ENCODE data around the gene RBFOX2.
"Not testable (repeated sequence)": the region's sequence is repeated elsewhere in the genome, so short reads cannot be mapped to it uniquely, and the experiment has no call there.

RBFOX2 gene

GRCh38 chr22:35799150-35799549 lies 229.5 kb downstream of the RBFOX2 start:
- H3K36me3 ChIP-seq (ENCODE audit: control insufficient read depth, insufficient read depth, low read length): no peaks in the 10 kb centered on the region
- no peaks in the 10 kb centered on the region for H3K4me1 ChIP-seq (ENCODE audit: control insufficient read depth, insufficient read depth, low read length)
- no peaks in the 10 kb centered on the region for H3K27me3 ChIP-seq (ENCODE audit: control insufficient read depth, insufficient read depth, low read length)
- no peak overlapping the region for H3K4me3 ChIP-seq (ENCODE audit: low read depth, low read length)
- no peak overlapping the region for H3K9ac ChIP-seq (ENCODE audit: low read depth, low read length)
- no peaks in the 10 kb centered on the region for H3K9me3 ChIP-seq (ENCODE audit: control insufficient read depth, insufficient read depth, low read length)

GRCh38 chr22:35797411-35797810 lies 231.2 kb downstream of the RBFOX2 start:
- Histone ChIP-seq H3K4me1 (ENCODE audit: control insufficient read depth, insufficient read depth, low read length) (no peaks in the 10 kb centered on the region), H3K36me3 (ENCODE audit: control insufficient read depth, insufficient read depth, low read length) (no peaks in the 10 kb centered on the region), H3K9ac (ENCODE audit: low read depth, low read length) (no peak overlapping the region), H3K4me3 (ENCODE audit: low read depth, low read length) (no peak overlapping the region), H3K9me3 (ENCODE audit: control insufficient read depth, insufficient read depth, low read length) (no peaks in the 10 kb centered on the region), H3K27me3 (ENCODE audit: control insufficient read depth, insufficient read depth, low read length) (no peaks in the 10 kb centered on the region)

GRCh38 chr22:35795476-35795875 lies 233.1 kb downstream of the RBFOX2 start:
- Histone ChIP-seq H3K9ac (ENCODE audit: low read depth, low read length) (no peak overlapping the region), H3K36me3 (ENCODE audit: control insufficient read depth, insufficient read depth, low read length) (no peaks in the 10 kb centered on the region), H3K9me3 (ENCODE audit: control insufficient read depth, insufficient read depth, low read length) (no peaks in the 10 kb centered on the region), H3K4me1 (ENCODE audit: control insufficient read depth, insufficient read depth, low read length) (no peaks in the 10 kb centered on the region), H3K27me3 (ENCODE audit: control insufficient read depth, insufficient read depth, low read length) (no peaks in the 10 kb centered on the region), H3K4me3 (ENCODE audit: low read depth, low read length) (no peak overlapping the region)

- no peaks in the 10 kb centered on the region for H3K36me3 ChIP-seq (ENCODE audit: control insufficient read depth, insufficient read depth, low read length)
- no peak overlapping the region for H3K4me3 ChIP-seq (ENCODE audit: low read depth, low read length)
- H3K4me1 ChIP-seq (ENCODE audit: control insufficient read depth, insufficient read depth, low read length): no peaks in the 10 kb centered on the region
- no peaks in the 10 kb centered on the region for H3K9me3 ChIP-seq (ENCODE audit: control insufficient read depth, insufficient read depth, low read length)
- H3K27me3 ChIP-seq (ENCODE audit: control insufficient read depth, insufficient read depth, low read length): no peaks in the 10 kb centered on the region
- no peak overlapping the region for H3K9ac ChIP-seq (ENCODE audit: low read depth, low read length)
Observed at GRCh38 chr22:35792506-35792905, 236.1 kb downstream of the RBFOX2 start.

GRCh38 chr22:35791788-35792187 lies 236.8 kb downstream of the RBFOX2 start:
- not testable (repeated sequence) for H3K9ac ChIP-seq (ENCODE audit: low read depth, low read length); H3K4me1 ChIP-seq (ENCODE audit: control insufficient read depth, insufficient read depth, low read length); H3K9me3 ChIP-seq (ENCODE audit: control insufficient read depth, insufficient read depth, low read length); H3K4me3 ChIP-seq (ENCODE audit: low read depth, low read length); H3K27me3 ChIP-seq (ENCODE audit: control insufficient read depth, insufficient read depth, low read length); H3K36me3 ChIP-seq (ENCODE audit: control insufficient read depth, insufficient read depth, low read length)

- Histone ChIP-seq H3K9me3 (ENCODE audit: control insufficient read depth, insufficient read depth, low read length) (no peaks in the 10 kb centered on the region), H3K36me3 (ENCODE audit: control insufficient read depth, insufficient read depth, low read length) (no peaks in the 10 kb centered on the region), H3K9ac (ENCODE audit: low read depth, low read length) (no peak overlapping the region), H3K27me3 (ENCODE audit: control insufficient read depth, insufficient read depth, low read length) (no peaks in the 10 kb centered on the region), H3K4me3 (ENCODE audit: low read depth, low read length) (no peak overlapping the region), H3K4me1 (ENCODE audit: control insufficient read depth, insufficient read depth, low read length) (no peaks in the 10 kb centered on the region)
Observed at GRCh38 chr22:35785181-35785923, 243.3 kb downstream of the RBFOX2 start.

GRCh38 chr22:35784633-35785032 lies 244.0 kb downstream of the RBFOX2 start:
- no peaks in the 10 kb centered on the region for H3K36me3 ChIP-seq (ENCODE audit: control insufficient read depth, insufficient read depth, low read length)
- H3K9me3 ChIP-seq (ENCODE audit: control insufficient read depth, insufficient read depth, low read length): no peaks in the 10 kb centered on the region
- H3K4me3 ChIP-seq (ENCODE audit: low read depth, low read length): no peak overlapping the region
- no peaks in the 10 kb centered on the region for H3K4me1 ChIP-seq (ENCODE audit: control insufficient read depth, insufficient read depth, low read length)
- no peak overlapping the region for H3K9ac ChIP-seq (ENCODE audit: low read depth, low read length)
- H3K27me3 ChIP-seq (ENCODE audit: control insufficient read depth, insufficient read depth, low read length): no peaks in the 10 kb centered on the region

GRCh38 chr22:35783943-35784614 lies 244.5 kb downstream of the RBFOX2 start:
- H3K27me3 ChIP-seq (ENCODE audit: control insufficient read depth, insufficient read depth, low read length): no peaks in the 10 kb centered on the region
- no peak overlapping the region for H3K9ac ChIP-seq (ENCODE audit: low read depth, low read length)
- H3K36me3 ChIP-seq (ENCODE audit: control insufficient read depth, insufficient read depth, low read length): no peaks in the 10 kb centered on the region
- H3K4me3 ChIP-seq (ENCODE audit: low read depth, low read length): no peak overlapping the region
- no peaks in the 10 kb centered on the region for H3K9me3 ChIP-seq (ENCODE audit: control insufficient read depth, insufficient read depth, low read length)
- H3K4me1 ChIP-seq (ENCODE audit: control insufficient read depth, insufficient read depth, low read length): no peaks in the 10 kb centered on the region

GRCh38 chr22:35782504-35782903 lies 246.1 kb downstream of the RBFOX2 start:
- H3K36me3 ChIP-seq (ENCODE audit: control insufficient read depth, insufficient read depth, low read length): no peaks in the 10 kb centered on the region
- H3K4me3 ChIP-seq (ENCODE audit: low read depth, low read length): no peak overlapping the region
- no peaks in the 10 kb centered on the region for H3K9me3 ChIP-seq (ENCODE audit: control insufficient read depth, insufficient read depth, low read length)
- H3K4me1 ChIP-seq (ENCODE audit: control insufficient read depth, insufficient read depth, low read length): no peaks in the 10 kb centered on the region
- H3K9ac ChIP-seq (ENCODE audit: low read depth, low read length): no peak overlapping the region
- no peaks in the 10 kb centered on the region for H3K27me3 ChIP-seq (ENCODE audit: control insufficient read depth, insufficient read depth, low read length)

- H3K36me3 ChIP-seq (ENCODE audit: control insufficient read depth, insufficient read depth, low read length): no peaks in the 10 kb centered on the region
Observed at GRCh38 chr22:35781898-35782297, 246.7 kb downstream of the RBFOX2 start.

GRCh38 chr22:35777335-35777975 lies 251.2 kb downstream of the RBFOX2 start:
- Histone ChIP-seq H3K9me3 (ENCODE audit: control insufficient read depth, insufficient read depth, low read length) (no peaks in the 10 kb centered on the region), H3K4me1 (ENCODE audit: control insufficient read depth, insufficient read depth, low read length) (no peaks in the 10 kb centered on the region), H3K4me3 (ENCODE audit: low read depth, low read length) (no peak overlapping the region), H3K27me3 (ENCODE audit: control insufficient read depth, insufficient read depth, low read length) (no peaks in the 10 kb centered on the region), H3K9ac (ENCODE audit: low read depth, low read length) (no peak overlapping the region), H3K36me3 (ENCODE audit: control insufficient read depth, insufficient read depth, low read length) (no peaks in the 10 kb centered on the region)

More at GRCh38 chr22:35781898-35782297, 246.7 kb downstream of the RBFOX2 start:
- H3K9me3 ChIP-seq (ENCODE audit: control insufficient read depth, insufficient read depth, low read length): no peaks in the 10 kb centered on the region
- no peak overlapping the region for H3K4me3 ChIP-seq (ENCODE audit: low read depth, low read length)
- H3K4me1 ChIP-seq (ENCODE audit: control insufficient read depth, insufficient read depth, low read length): no peaks in the 10 kb centered on the region
- no peak overlapping the region for H3K9ac ChIP-seq (ENCODE audit: low read depth, low read length)
- no peaks in the 10 kb centered on the region for H3K27me3 ChIP-seq (ENCODE audit: control insufficient read depth, insufficient read depth, low read length)

- no peaks in the 10 kb centered on the region for H3K9me3 ChIP-seq (ENCODE audit: control insufficient read depth, insufficient read depth, low read length)
- H3K27me3 ChIP-seq (ENCODE audit: control insufficient read depth, insufficient read depth, low read length): no peaks in the 10 kb centered on the region
- H3K4me1 ChIP-seq (ENCODE audit: control insufficient read depth, insufficient read depth, low read length): no peaks in the 10 kb centered on the region
- no peak overlapping the region for H3K4me3 ChIP-seq (ENCODE audit: low read depth, low read length)
- H3K36me3 ChIP-seq (ENCODE audit: control insufficient read depth, insufficient read depth, low read length): no peaks in the 10 kb centered on the region
- no peak overlapping the region for H3K9ac ChIP-seq (ENCODE audit: low read depth, low read length)
Observed at GRCh38 chr22:35775339-35775738, 253.3 kb downstream of the RBFOX2 start.
